H9 (cell line): ENCODE data around the gene TMEM41A. TPM values are rescaled to one million over a fixed set of nuclear protein-coding genes. Genes with fewer than 3 reads are reported as not detected.

Source experiments
- DNase-seq: peaks from one replicate; pipeline ENCODE4 v3.0.0-alpha.2; 2017
- H2AFZ ChIP-seq: one replicate; pipeline ENCODE4 v1.6.1; 2013; ENCODE audit warnings: mild to moderate bottlenecking, low read length, control low read depth, moderate library complexity
- H2AK5ac ChIP-seq: 2 replicates; pipeline ENCODE4 v1.6.1; 2013; ENCODE audit warnings: low read length, control low read depth, mixed read lengths; ENCODE audit not compliant: insufficient read length
- H2BK120ac ChIP-seq: one replicate; pipeline ENCODE4 v1.6.1; 2013; ENCODE audit warnings: low read depth, mild to moderate bottlenecking, low read length, control low read depth, inconsistent platforms; ENCODE audit not compliant: poor library complexity, severe bottlenecking
- H2BK12ac ChIP-seq: 2 replicates; pipeline ENCODE4 v1.6.1; 2013; ENCODE audit warnings: low read length, control low read depth, mixed read lengths, low read depth; ENCODE audit not compliant: insufficient read length
- H2BK15ac ChIP-seq: 2 replicates; pipeline ENCODE4 v1.6.1; 2013; ENCODE audit warnings: low read depth, low read length, control low read depth
- H2BK20ac ChIP-seq: one replicate; pipeline ENCODE4 v1.6.1; 2013; ENCODE audit warnings: low read depth, mild to moderate bottlenecking, low read length, control low read depth, inconsistent platforms; ENCODE audit not compliant: poor library complexity, severe bottlenecking
- H2BK5ac ChIP-seq: 2 replicates; pipeline ENCODE4 v1.6.1; 2013; ENCODE audit warnings: low read length, control low read depth, mixed read lengths; ENCODE audit not compliant: insufficient read length
- H3K14ac ChIP-seq: 2 replicates; pipeline ENCODE4 v1.6.1; 2013; ENCODE audit warnings: low read length, control low read depth; ENCODE audit not compliant: insufficient read depth
- H3K18ac ChIP-seq: 2 replicates; pipeline ENCODE4 v1.6.1; 2013; ENCODE audit warnings: low read depth, mild to moderate bottlenecking, mixed read lengths, low read length, control low read depth; ENCODE audit not compliant: insufficient read length
- H3K23ac ChIP-seq: 2 replicates; pipeline ENCODE4 v1.6.1; 2013; ENCODE audit warnings: low read length, control low read depth, mixed read lengths, low read depth; ENCODE audit not compliant: insufficient read length
- H3K23me2 ChIP-seq: 2 replicates; pipeline ENCODE4 v1.6.1; 2013; ENCODE audit warnings: low read depth, mild to moderate bottlenecking, mixed read lengths, low read length, control low read depth; ENCODE audit not compliant: insufficient read length, poor library complexity, severe bottlenecking
- H3K27ac ChIP-seq: 2 replicates; pipeline ENCODE4 v1.5.1; 2013; ENCODE audit warnings: low read length, control low read depth, mixed read lengths, low read depth; ENCODE audit not compliant: insufficient read length
- H3K27me3 ChIP-seq: 2 replicates; pipeline ENCODE4 v1.6.1; 2013; ENCODE audit warnings: low read length, control low read depth, inconsistent platforms; ENCODE audit not compliant: insufficient read depth
- H3K4ac ChIP-seq: 2 replicates; pipeline ENCODE4 v1.6.1; 2013; ENCODE audit warnings: low read depth, mild to moderate bottlenecking, control low read depth, inconsistent platforms, low read length, moderate library complexity
- H3K4me1 ChIP-seq: 2 replicates; pipeline ENCODE4 v1.6.1; 2013; ENCODE audit warnings: low read length, control low read depth, inconsistent platforms; ENCODE audit not compliant: insufficient read depth
- H3K4me2 ChIP-seq: 2 replicates; pipeline ENCODE4 v1.6.1; 2013; ENCODE audit warnings: low read length, control low read depth, mixed read lengths; ENCODE audit not compliant: insufficient read length, insufficient read depth
- H3K56ac ChIP-seq: 2 replicates; pipeline ENCODE4 v1.6.1; 2013; ENCODE audit warnings: low read depth, mild to moderate bottlenecking, mixed read lengths, low read length, control low read depth; ENCODE audit not compliant: insufficient read length
- H3K79me1 ChIP-seq: 2 replicates; pipeline ENCODE4 v1.6.1; 2013; ENCODE audit warnings: low read depth, mild to moderate bottlenecking, moderate library complexity, low read length, control low read depth, inconsistent platforms; ENCODE audit not compliant: insufficient read depth, poor library complexity, severe bottlenecking
- H3K79me2 ChIP-seq: 2 replicates; pipeline ENCODE4 v1.6.1; 2013; ENCODE audit warnings: low read length, control low read depth, inconsistent platforms; ENCODE audit not compliant: insufficient read depth
- H3K9ac ChIP-seq: 2 replicates; pipeline ENCODE4 v1.6.1; 2013; ENCODE audit warnings: low read length, control low read depth, mixed read lengths; ENCODE audit not compliant: insufficient read length; ENCODE audit errors: extremely low read depth
- H3K9me3 ChIP-seq: one replicate; pipeline ENCODE4 v1.6.1; 2013; ENCODE audit warnings: low read depth, low read length, inconsistent platforms; ENCODE audit not compliant: control insufficient read depth
- H3T11ph ChIP-seq: one replicate; pipeline ENCODE4 v1.6.1; 2013; ENCODE audit warnings: mild to moderate bottlenecking, low read length, control low read depth, inconsistent platforms
- H4K20me1 ChIP-seq: one replicate; pipeline ENCODE4 v1.6.1; 2013; ENCODE audit not compliant: control insufficient read depth, insufficient read length, insufficient read depth
- H4K5ac ChIP-seq: 2 replicates; pipeline ENCODE4 v1.6.1; 2013; ENCODE audit warnings: low read depth, mild to moderate bottlenecking, mixed read lengths, low read length, control low read depth; ENCODE audit not compliant: insufficient read length
- H4K8ac ChIP-seq: replicated peaks from 2 replicates; pipeline ENCODE4 v1.6.1; 2013; ENCODE audit warnings: low read length, control low read depth, mixed read lengths, low read depth; ENCODE audit not compliant: insufficient read length
- H4K91ac ChIP-seq: 2 replicates; pipeline ENCODE4 v1.6.1; 2013; ENCODE audit warnings: low read depth, mild to moderate bottlenecking, moderate library complexity, mixed read lengths, low read length, control low read depth; ENCODE audit not compliant: insufficient read length
- H3K27ac Mint-ChIP-seq, 3 experiments: 2 replicates in 2 of 3; 3 replicates in 1 of 3; pipeline ENCODE4 v1.8.0; 2020 to 2021; ENCODE audit warnings: mixed read lengths in 3 of 3, mild to moderate bottlenecking in 1 of 3, moderate library complexity in 1 of 3
- H3K27me3 Mint-ChIP-seq: 2 replicates; pipeline ENCODE4 v1.8.0; 2021; ENCODE audit warnings: low read depth, mild to moderate bottlenecking, moderate library complexity, mixed read lengths
- H3K36me3 Mint-ChIP-seq, 3 experiments: 2 replicates in 2 of 3; 3 replicates in 1 of 3; pipeline ENCODE4 v1.8.0; 2020 to 2021; ENCODE audit warnings: low read depth in 3 of 3, mixed read lengths in 3 of 3; ENCODE audit not compliant: insufficient read depth in 1 of 3
- H3K4me1 Mint-ChIP-seq, 2 experiments: 2 replicates each; pipeline ENCODE4 v1.8.0; 2020; ENCODE audit warnings: mixed read lengths in 2 of 2
- H3K4me3 Mint-ChIP-seq, 2 experiments: 2 replicates in 1 of 2; 3 replicates in 1 of 2; pipeline ENCODE4 v1.8.0; 2020 to 2021; ENCODE audit warnings: mild to moderate bottlenecking in 2 of 2, mixed read lengths in 2 of 2, moderate library complexity in 1 of 2
- H3K9me3 Mint-ChIP-seq, 2 experiments: 2 replicates in 1 of 2; 3 replicates in 1 of 2; pipeline ENCODE4 v1.8.0; 2020; ENCODE audit warnings: mild to moderate bottlenecking in 2 of 2, mixed read lengths in 2 of 2, moderate library complexity in 1 of 2
- WGBS: extraction: QIAGEN DNeasy Blood & Tissue Kit; methylation state at CpG from one replicate; pipeline ENCODE4 v1.1.7; 2013; ENCODE audit warnings: missing lambda C conversion rate, low lambda C conversion rate, mixed read lengths; ENCODE audit not compliant: insufficient read length; ENCODE audit errors: extremely low coverage; 5-methylcytosine and 5-hydroxymethylcytosine counted together
- long read RNA-seq: library from polyadenylated mRNA; unstranded; transcript quantifications from one replicate; pipeline ENCODE4 v2.0.0, GENCODE V29; 2020
- total RNA-seq: library from RNA; stranded (reverse); gene quantifications from 2 replicates; pipeline ENCODE4 v1.2.1, GENCODE V29; 2021
- TF ChIP-seq, protein P1 (sequence below): fragments of 200-600 bp; sonication (generic); conservative IDR thresholded peaks from 3 replicates; pipeline ENCODE4 v1.8.0; 2021; ENCODE audit warnings: antibody characterized with exemption, mild to moderate bottlenecking

TMEM41A gene
- 23.3 and 23.9 TPM in 2 replicates for total RNA-seq
- long read RNA-seq, full-length matches to known transcripts: 33 of 44 reads
- long read RNA-seq, partial matches to known transcripts: 2 of 44 reads
- long read RNA-seq, other reads (novel, unspliced or antisense): 9 of 44 reads

- peak; percentile 93 for DNase-seq
- peak within 1 kb of the TSS; percentile 61 for H3K4me2 ChIP-seq
- H3K23ac ChIP-seq: no peak within 1 kb of the TSS
- no peaks in the 10 kb centered on the region for H3K9me3 Mint-ChIP-seq
- H3K79me2 ChIP-seq: no peaks in the 10 kb centered on the region
- no peak within 1 kb of the TSS for H2BK12ac ChIP-seq
- no peaks in the 10 kb centered on the region for H4K20me1 ChIP-seq
- H3K14ac ChIP-seq: peak within 1 kb of the TSS; percentile 79
- H3K18ac ChIP-seq: peak within 1 kb of the TSS; percentile 83
- H3K79me1 ChIP-seq: no peaks in the 10 kb centered on the region
- TF ChIP-seq, protein P1, sequence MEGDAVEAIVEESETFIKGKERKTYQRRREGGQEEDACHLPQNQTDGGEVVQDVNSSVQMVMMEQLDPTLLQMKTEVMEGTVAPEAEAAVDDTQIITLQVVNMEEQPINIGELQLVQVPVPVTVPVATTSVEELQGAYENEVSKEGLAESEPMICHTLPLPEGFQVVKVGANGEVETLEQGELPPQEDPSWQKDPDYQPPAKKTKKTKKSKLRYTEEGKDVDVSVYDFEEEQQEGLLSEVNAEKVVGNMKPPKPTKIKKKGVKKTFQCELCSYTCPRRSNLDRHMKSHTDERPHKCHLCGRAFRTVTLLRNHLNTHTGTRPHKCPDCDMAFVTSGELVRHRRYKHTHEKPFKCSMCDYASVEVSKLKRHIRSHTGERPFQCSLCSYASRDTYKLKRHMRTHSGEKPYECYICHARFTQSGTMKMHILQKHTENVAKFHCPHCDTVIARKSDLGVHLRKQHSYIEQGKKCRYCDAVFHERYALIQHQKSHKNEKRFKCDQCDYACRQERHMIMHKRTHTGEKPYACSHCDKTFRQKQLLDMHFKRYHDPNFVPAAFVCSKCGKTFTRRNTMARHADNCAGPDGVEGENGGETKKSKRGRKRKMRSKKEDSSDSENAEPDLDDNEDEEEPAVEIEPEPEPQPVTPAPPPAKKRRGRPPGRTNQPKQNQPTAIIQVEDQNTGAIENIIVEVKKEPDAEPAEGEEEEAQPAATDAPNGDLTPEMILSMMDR: peak; percentile 32; the same call in 2 of the 3 replicates
- H3T11ph ChIP-seq: no peak within 1 kb of the TSS
- no peaks in the 10 kb centered on the region for H3K27me3 ChIP-seq
- peaks cover 2% of the 10 kb centered on the region for H3K23me2 ChIP-seq
- no peak within 1 kb of the TSS for H4K91ac ChIP-seq
- H3K27ac ChIP-seq: no peak within 1 kb of the TSS
- no peak within 1 kb of the TSS for H2BK5ac ChIP-seq
- H3K9ac ChIP-seq: peak within 1 kb of the TSS; percentile 90
- no peak within 1 kb of the TSS for H2BK20ac ChIP-seq
- peak within 1 kb of the TSS; percentile 86 to 98 for H3K4me3 Mint-ChIP-seq
- no peak within 1 kb of the TSS for H4K5ac ChIP-seq
- H3K27me3 Mint-ChIP-seq: peaks cover 7% of the 10 kb centered on the region
- H3K4me1 Mint-ChIP-seq: peaks cover 9 to 12% of the 10 kb centered on the region in 2 experiments
- H3K36me3 Mint-ChIP-seq: peaks cover 15 to 34% (median 29%) of the 10 kb centered on the region in 3 experiments; a peak in 6 of 7 replicates
- peak within 1 kb of the TSS; percentile 77 to 90 (median 89) for H3K27ac Mint-ChIP-seq
- H3K4ac ChIP-seq: no peak within 1 kb of the TSS
- peaks cover 2% of the 10 kb centered on the region; the same call in 1 of the 2 replicates for H3K4me1 ChIP-seq
- no peak within 1 kb of the TSS for H3K56ac ChIP-seq
- no peak within 1 kb of the TSS for H4K8ac ChIP-seq
- no peaks in the 10 kb centered on the region for H3K9me3 ChIP-seq
- H2BK120ac ChIP-seq: no peak within 1 kb of the TSS
- 0 out of 2 replicates have a peak within 1 kb of the TSS, but pooled peaks have one; percentile 40 for H2BK15ac ChIP-seq
- H2AK5ac ChIP-seq: no peak within 1 kb of the TSS
- no CpG with 5 or more reads among the region's 82 CpGs for WGBS
- no peak within 1 kb of the TSS for H2AFZ ChIP-seq
These were observed at the start of gene TMEM41A for GRCh38 chr3:185498503-185499396. Gene TMEM41A, minus strand, starts transcription at chr3:185499035. Its CDS starts 74 bp downstream, at chr3:185498961.
